Caco-2 (cell line): Measurements from ENCODE around the gene DDX39B. TPM values are rescaled to one million over a fixed set of nuclear protein-coding genes. Genes with fewer than 3 reads are reported as not detected.

Source experiments
- BruUV-seq: library from RNA; stranded (reverse); fragments of 400-500 nt; replicated peaks from 2 replicates; lab custom pipeline; 2021; lab: Mats Ljungman, UMichigan
- CTCF ChIA-PET: fragments of 300-600 bp; sonication (Branson Sonifier 250); formaldehyde crosslinking; loops from one replicate; lab custom pipeline; 2022; ENCODE audit warnings: antibody characterized with exemption; lab: Charles Lee
- POLR2A ChIA-PET: fragments of 300-600 bp; sonication (Branson Sonifier 250); formaldehyde crosslinking; loops from one replicate; lab custom pipeline; 2022; ENCODE audit warnings: antibody characterized with exemption; lab: Charles Lee
- DNase-seq, 2 experiments: peaks; one replicate each; pipeline versions ENCODE4 v3.0.0 to v3.0.0-alpha.2; 2020 to 2022
- H3K27me3 ChIP-seq: replicated peaks from 2 replicates; pipeline ENCODE4 v1.6.0; 2011; ENCODE audit warnings: low read length; ENCODE audit not compliant: control insufficient read depth, insufficient read depth
- H3K36me3 ChIP-seq: 2 replicates; pipeline ENCODE4 v1.5.1; 2011; ENCODE audit warnings: low read length; ENCODE audit not compliant: control insufficient read depth, insufficient read depth
- H3K4me1 ChIP-seq: fragments of 250-450 bp; sonication (Bioruptor Pico); 2 replicates; pipeline ENCODE4 v1.5.1; 2020; ENCODE audit warnings: mild to moderate bottlenecking
- H3K4me3 ChIP-seq: 2 replicates; pipeline ENCODE4 v1.5.1; 2011; ENCODE audit warnings: low read depth, mild to moderate bottlenecking, control low read depth, low read length
- H3K9me3 ChIP-seq: fragments of 250-450 bp; sonication (Bioruptor Pico); 2 replicates; pipeline ENCODE4 v1.5.1; 2020; ENCODE audit warnings: mild to moderate bottlenecking, moderate library complexity
- H3K27ac Mint-ChIP-seq: one replicate; pipeline ENCODE4 v1.8.0; 2022; ENCODE audit warnings: mixed read lengths; ENCODE audit not compliant: unreplicated experiment
- H3K27me3 Mint-ChIP-seq: one replicate; pipeline ENCODE4 v1.8.0; 2022; ENCODE audit warnings: mixed read lengths; ENCODE audit not compliant: insufficient read depth, unreplicated experiment
- H3K36me3 Mint-ChIP-seq: one replicate; pipeline ENCODE4 v1.8.0; 2022; ENCODE audit warnings: mild to moderate bottlenecking, mixed read lengths; ENCODE audit not compliant: insufficient read depth, unreplicated experiment
- H3K4me1 Mint-ChIP-seq: one replicate; pipeline ENCODE4 v1.8.0; 2022; ENCODE audit warnings: low read depth, mixed read lengths; ENCODE audit not compliant: unreplicated experiment
- H3K4me3 Mint-ChIP-seq: one replicate; pipeline ENCODE4 v1.8.0; 2022; ENCODE audit warnings: mild to moderate bottlenecking, moderate library complexity, mixed read lengths; ENCODE audit not compliant: unreplicated experiment
- H3K9me3 Mint-ChIP-seq: one replicate; pipeline ENCODE4 v1.8.0; 2022; ENCODE audit warnings: mixed read lengths; ENCODE audit not compliant: unreplicated experiment
- intact Hi-C: fragments of 100-400 bp; cut with micrococcal nuclease; formaldehyde crosslinking; loops from one replicate; pipeline ENCODE4 v1.10.0; 2022; ENCODE audit not compliant: unreplicated experiment
- total RNA-seq: library from RNA; stranded (reverse); gene quantifications from 2 replicates; pipeline ENCODE4 v1.2.3, GENCODE V29; 2022
- TF ChIP-seq, protein P1 (sequence below), 2 experiments: fragments of 200-600 bp in 1 of 2; IDR thresholded peaks; 1 replicate in 1 of 2; 2 replicates in 1 of 2; pipeline versions ENCODE4 v1.5.1 to v1.8.0; 2011 to 2022; ENCODE audit warnings: antibody characterized with exemption in 1 of 2, control low read depth in 1 of 2, inconsistent platforms in 1 of 2, low read depth in 1 of 2, low read length in 1 of 2, mild to moderate bottlenecking in 1 of 2, moderate library complexity in 1 of 2; ENCODE audit not compliant: insufficient read depth in 1 of 2, severe bottlenecking in 1 of 2, unreplicated experiment in 1 of 2

Gene DDX39B
- total RNA-seq, 1 experiment from 2014 or later: 416 TPM

DNA sequence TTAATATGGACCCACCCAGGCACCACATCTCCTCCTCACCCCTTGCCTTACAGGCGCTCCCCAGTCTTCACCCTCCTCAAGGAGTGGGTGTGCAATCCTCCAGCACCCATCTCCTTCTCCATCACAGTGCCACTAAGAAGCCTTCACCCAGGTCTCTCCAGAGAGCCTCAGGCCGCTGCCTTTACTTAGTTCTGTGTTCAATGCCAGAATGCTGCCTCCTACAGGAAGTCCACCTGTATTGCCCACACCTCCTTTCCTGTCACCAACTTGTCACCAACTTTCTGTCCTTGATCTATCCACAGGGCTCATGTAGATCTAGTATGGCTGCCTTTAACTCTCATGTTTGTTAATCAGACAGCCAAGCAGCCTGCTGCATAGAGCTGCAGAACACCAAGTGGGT lies 43.7 kb upstream of the DDX39B start:
- Histone ChIP-seq H3K9me3 (no peaks in the 10 kb centered on the region), H3K36me3 (no peaks in the 10 kb centered on the region), H3K4me1 (peaks cover 2% of the 10 kb centered on the region; the same call in 1 of the 2 replicates), H3K4me3 (no peak overlapping the region), H3K27me3 (no peaks in the 10 kb centered on the region)
- Mint-ChIP-seq H3K27ac (no peak overlapping the region), H3K27me3 (no peaks in the 10 kb centered on the region), H3K4me3 (no peak overlapping the region), H3K9me3 (no peaks in the 10 kb centered on the region), H3K36me3 (peaks cover 5% of the 10 kb centered on the region), H3K4me1 (peaks cover 16% of the 10 kb centered on the region)
- BruUV-seq: no TSS peak
- TF ChIP-seq, protein P1, sequence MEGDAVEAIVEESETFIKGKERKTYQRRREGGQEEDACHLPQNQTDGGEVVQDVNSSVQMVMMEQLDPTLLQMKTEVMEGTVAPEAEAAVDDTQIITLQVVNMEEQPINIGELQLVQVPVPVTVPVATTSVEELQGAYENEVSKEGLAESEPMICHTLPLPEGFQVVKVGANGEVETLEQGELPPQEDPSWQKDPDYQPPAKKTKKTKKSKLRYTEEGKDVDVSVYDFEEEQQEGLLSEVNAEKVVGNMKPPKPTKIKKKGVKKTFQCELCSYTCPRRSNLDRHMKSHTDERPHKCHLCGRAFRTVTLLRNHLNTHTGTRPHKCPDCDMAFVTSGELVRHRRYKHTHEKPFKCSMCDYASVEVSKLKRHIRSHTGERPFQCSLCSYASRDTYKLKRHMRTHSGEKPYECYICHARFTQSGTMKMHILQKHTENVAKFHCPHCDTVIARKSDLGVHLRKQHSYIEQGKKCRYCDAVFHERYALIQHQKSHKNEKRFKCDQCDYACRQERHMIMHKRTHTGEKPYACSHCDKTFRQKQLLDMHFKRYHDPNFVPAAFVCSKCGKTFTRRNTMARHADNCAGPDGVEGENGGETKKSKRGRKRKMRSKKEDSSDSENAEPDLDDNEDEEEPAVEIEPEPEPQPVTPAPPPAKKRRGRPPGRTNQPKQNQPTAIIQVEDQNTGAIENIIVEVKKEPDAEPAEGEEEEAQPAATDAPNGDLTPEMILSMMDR (IDR thresholded peaks at IDR 0.05; ENCODE audit: insufficient read depth in 1 of 2, low read depth in 1 of 2, low read length in 1 of 2, severe bottlenecking in 1 of 2, unreplicated experiment in 1 of 2): peak; percentile 23 to 42
- intact Hi-C loops: loop anchor here (2.0 kb wide), 1 partner anchor 39 kb away; the partner anchor contains the start of genes ATP6V1G2 and NFKBIL1
- no peak for DNase-seq
- CTCF ChIA-PET: interaction anchor here (0.8 to 7.2 kb wide), 3 partner anchors 12 to 35 kb away, joined by 3 to 80 read pairs (median 5); partner anchors contain the start of gene PRRC2A
- POLR2A ChIA-PET: no interaction called here

DNA sequence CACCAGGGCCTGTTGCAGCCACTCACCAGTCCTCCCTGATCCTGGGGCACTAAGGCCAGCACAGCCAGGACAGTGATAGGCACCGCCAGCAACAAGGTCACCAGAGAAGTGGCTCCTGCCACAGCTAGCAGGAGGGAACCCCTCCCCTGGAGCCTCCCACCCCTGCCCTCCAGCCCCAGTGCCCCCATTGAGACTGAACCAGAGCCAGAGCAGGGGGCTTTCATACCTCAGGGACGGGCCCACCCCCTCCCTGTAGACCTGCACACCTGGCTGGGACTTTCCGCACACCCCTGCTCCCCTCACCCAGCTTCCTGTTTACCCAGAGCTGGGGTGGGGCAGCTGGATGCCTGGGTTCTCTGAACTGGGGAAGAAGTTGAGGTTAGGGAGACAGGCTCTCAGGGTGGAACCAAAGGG lies 40.4 kb upstream of the DDX39B start, which contains the start of gene LTB:
LTB (minus strand) TSS at position 195 of the 414 bp plus-strand sequence; CDS start at position 188, 7 bp downstream.
- TF ChIP-seq, protein P1 (IDR thresholded peaks at IDR 0.05; ENCODE audit: insufficient read depth in 1 of 2, low read depth in 1 of 2, low read length in 1 of 2, severe bottlenecking in 1 of 2, unreplicated experiment in 1 of 2): no peak

DNA sequence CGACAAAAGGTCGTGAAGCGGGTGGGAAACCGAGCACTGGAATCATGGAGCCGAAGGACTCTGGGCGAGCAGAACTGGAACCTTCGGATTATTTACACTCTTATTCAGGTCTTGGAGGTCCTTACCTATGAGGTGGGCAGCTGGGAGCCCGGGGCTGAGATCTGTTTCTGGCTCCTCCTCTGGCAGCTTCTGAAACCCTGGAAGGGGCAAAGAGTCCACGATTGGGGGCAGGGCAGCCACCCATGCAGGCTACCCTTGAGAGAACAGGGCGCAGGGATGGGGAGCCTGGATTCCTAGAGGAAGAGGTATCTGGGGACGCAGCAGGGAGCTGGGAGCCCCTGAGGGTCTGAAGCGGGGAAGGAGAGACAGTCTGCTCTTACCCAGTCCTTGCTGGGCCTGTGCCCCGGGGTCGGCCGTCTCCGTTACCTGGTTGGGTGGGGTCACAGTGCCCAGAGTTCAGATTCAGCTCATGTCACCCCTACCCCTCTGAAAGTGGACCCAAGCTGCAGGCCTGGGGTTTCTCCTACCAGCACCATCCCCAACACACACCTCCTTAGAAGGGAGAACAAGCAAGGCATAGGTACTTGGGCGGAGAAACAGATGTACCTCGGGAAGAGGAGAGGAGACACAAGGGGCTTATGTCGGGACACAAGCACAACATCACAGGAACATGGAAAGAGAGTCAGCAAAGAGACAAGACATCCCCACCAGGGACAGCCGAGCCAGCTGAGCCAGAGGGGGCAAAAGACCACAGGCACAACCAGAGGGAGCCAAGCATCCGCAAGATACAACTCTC lies 39.8 kb upstream of the DDX39B start:
- Mint-ChIP-seq H3K36me3 (peaks cover 5% of the 10 kb centered on the region), H3K4me3 (peak overlapping the region; percentile 97), H3K27me3 (no peaks in the 10 kb centered on the region), H3K9me3 (no peaks in the 10 kb centered on the region), H3K4me1 (peaks cover 18% of the 10 kb centered on the region), H3K27ac (peak overlapping the region; percentile 83)
- CTCF ChIA-PET: interaction anchor here (0.8 to 7.2 kb wide), 4 partner anchors 11 to 494 kb away, joined by 3 to 80 read pairs (median 5); partner anchors contain the start of gene NCR3
- TF ChIP-seq, protein P1 (IDR thresholded peaks at IDR 0.05; ENCODE audit: insufficient read depth in 1 of 2, low read depth in 1 of 2, low read length in 1 of 2, severe bottlenecking in 1 of 2, unreplicated experiment in 1 of 2): no peak
- intact Hi-C loops: loop anchor here (1.0 kb wide), 1 partner anchor 17 kb away; no protein-coding TSS in a partner anchor
- no TSS peak for BruUV-seq
- H3K4me1 ChIP-seq: peaks cover 3% of the 10 kb centered on the region; the same call in 1 of the 2 replicates
- POLR2A ChIA-PET: interaction anchor here (0.9 to 1.4 kb wide), 2 partner anchors 40 to 54 kb away, joined by 3 to 6 read pairs; partner anchors contain the start of gene DDX39B
- DNase-seq: no peak
- no peaks in the 10 kb centered on the region for H3K9me3 ChIP-seq
- H3K4me3 ChIP-seq: peak overlapping the region; percentile 80
- no peaks in the 10 kb centered on the region for H3K27me3 ChIP-seq
- H3K36me3 ChIP-seq: no peaks in the 10 kb centered on the region

More for the DNA sequence above, 40.4 kb upstream of the DDX39B start, which contains the start of gene LTB:
- H3K27ac Mint-ChIP-seq: peak within 1 kb of the TSS; percentile 83
- H3K36me3 Mint-ChIP-seq: peaks cover 5% of the 10 kb centered on the region
- no peaks in the 10 kb centered on the region for H3K9me3 ChIP-seq
- H3K4me1 Mint-ChIP-seq: peaks cover 18% of the 10 kb centered on the region
- no peaks in the 10 kb centered on the region for H3K36me3 ChIP-seq
- peak within 1 kb of the TSS; percentile 80 for H3K4me3 ChIP-seq
- peaks cover 3% of the 10 kb centered on the region; the same call in 1 of the 2 replicates for H3K4me1 ChIP-seq
- intact Hi-C loops: no loop called here
- no peaks in the 10 kb centered on the region for H3K27me3 Mint-ChIP-seq
- peak within 1 kb of the TSS; percentile 97 for H3K4me3 Mint-ChIP-seq
- no peaks in the 10 kb centered on the region for H3K9me3 Mint-ChIP-seq
- DNase-seq: no peak
- no TSS peak for BruUV-seq
- ChIA-PET POLR2A (no interaction called here), CTCF (interaction anchor here (7.2 kb wide), 1 partner anchor 15 kb away, joined by 80 read pairs; no protein-coding TSS in a partner anchor)
- no peaks in the 10 kb centered on the region for H3K27me3 ChIP-seq
